GM18517 (cell line): Measurements from ENCODE around the gene C19orf81.
"Not testable (repeated sequence)": the region's sequence is repeated elsewhere in the genome, so short reads cannot be mapped to it uniquely, and the experiment has no call there.

Experiments
- ATAC-seq: cut with Tn5 transposase; IDR thresholded peaks from one replicate; pipeline ENCODE4 v1.9.1; 2021; ENCODE audit warnings: mild to moderate bottlenecking, moderate library complexity; ENCODE audit not compliant: unreplicated experiment

The C19orf81 gene

DNA sequence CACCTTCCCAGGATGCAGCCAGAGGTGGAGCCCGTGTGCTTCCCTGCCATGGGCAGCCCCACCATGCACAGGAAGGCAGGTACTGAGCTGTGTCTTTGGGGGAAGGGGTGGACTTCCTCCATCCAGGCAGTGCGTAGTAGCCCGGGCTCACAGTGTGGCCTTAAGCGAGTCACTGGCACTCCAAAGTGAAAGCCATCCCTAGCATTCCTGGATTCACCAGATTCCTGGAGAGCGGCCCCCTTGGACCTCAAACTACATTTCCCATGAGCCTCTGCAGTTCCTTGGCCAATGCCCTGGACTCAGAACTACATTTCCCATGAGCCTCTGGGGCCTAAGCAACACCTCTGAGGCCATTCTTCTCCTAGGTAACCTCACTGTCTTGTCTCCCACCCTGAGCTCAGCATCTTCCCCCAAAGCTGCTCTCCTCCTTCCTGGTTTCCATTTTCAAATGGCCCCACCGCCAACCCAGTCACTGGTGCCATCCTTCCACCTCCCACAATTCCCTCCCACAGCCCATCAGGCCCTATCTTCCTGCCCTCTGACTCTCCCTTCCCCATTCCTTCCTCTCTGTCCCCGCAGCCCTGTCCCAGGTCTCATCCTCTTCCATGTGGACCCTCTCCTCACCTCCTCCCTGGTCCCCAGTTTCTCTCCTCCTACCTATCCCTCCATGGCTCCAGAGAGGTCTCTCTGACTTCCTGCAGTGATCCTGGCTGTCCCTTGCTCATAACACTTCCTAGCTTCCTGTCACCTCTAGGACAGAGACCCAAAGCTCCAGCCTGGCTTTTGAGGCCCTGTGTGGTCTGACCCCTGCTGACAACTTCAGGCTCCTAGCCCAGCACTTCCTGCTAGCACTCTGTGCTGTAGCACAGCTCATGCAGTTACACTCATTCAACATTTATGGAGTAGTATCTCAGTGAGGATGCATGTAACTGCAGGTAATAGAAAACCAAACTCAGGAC lies at the start of gene C19orf81:
TSS of gene C19orf81 (plus strand) at position 13 of the 959 bp plus-strand sequence. CDS start at position 13, 0 bp downstream.
- no peak for ATAC-seq

DNA sequence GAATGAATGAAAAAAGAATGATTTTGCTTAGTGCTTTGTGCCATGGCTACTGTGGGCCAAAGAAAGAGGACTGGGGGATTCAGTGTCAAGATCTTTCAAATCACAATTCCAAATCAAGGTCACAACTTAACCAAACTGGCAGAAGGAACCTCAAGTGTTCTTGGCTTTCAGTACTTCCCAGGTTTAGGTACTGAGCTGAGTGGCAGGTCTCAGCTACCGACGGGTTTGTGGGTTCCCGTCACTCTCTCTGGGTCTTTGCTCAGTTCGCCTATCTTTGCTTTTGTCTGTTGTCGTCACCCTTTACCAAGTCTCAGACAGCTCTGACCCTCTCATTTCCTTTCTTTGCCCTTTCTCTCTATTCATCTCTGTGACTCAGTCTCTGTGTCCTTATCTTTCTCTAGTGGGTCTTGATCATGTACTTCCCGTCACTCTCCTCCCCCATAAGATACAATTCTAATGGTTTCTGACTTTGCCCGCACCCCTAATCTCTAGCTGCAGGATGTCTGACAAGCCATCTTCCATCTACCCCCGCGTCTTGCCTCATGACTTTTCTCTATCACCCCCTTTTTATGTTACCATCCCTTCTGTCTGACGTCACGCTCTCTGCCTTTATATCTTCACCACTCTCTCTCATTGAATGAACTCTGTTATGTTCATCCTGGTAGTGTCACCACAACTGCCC lies 47.7 kb upstream of the C19orf81 start:
- no peak for ATAC-seq

DNA sequence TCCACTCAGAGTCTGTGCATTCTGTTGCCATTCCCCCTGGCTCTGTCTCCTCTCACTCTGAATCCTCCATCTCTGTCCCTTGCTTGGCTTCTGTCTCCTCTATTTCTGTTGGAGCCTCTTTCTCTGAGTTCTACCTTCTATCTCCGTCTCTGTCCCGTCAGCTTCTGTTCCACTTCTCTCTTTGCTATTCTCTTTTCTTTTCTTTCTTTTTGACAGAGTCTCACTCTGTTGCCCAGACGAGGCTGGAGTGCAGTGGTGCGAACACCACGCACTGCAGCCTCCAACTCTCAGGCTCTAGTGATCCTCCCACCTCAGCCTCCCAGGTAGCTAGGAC lies 47.2 kb upstream of the C19orf81 start:
- no peak for ATAC-seq

DNA sequence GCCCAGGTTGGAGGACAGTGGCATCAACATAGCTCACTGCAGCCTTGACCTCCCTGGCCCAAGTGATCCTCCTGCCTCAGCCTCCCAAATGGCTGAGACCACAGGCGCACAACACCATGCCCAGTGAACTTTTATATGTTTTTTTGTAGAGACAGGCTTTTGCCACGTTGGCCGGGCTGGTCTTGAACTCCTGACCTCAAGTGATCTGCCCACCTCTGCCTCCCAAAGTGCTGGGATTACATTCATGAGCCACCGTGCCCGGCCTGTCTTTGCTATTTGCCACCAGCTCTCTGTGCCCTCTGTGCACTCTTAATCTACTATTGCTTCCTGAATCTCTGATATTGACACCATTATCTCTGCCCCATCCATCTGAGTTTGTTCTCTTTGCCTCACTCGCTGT lies 46.7 kb upstream of the C19orf81 start:
- ATAC-seq, result no peak

DNA sequence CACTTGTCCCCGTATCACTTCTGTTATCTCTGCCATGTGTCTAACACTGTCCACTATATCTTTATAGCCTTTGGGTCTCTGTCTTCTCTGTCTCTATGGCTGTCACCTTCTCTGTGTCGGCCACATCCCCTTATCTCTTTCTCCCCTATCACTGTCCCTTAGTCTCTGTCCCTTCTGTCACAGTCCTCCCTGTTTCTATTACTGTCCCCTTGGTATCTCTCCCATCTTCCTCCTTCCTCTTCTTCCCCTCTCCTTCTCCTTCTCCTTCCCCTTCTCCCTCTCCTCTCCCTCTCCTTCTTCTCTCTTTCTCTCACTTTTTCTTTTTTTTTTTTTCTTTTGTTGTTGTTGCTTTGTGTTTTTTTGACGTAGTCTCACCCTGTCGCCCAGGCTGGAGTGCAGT lies 46.3 kb upstream of the C19orf81 start:
- ATAC-seq, result no peak

DNA sequence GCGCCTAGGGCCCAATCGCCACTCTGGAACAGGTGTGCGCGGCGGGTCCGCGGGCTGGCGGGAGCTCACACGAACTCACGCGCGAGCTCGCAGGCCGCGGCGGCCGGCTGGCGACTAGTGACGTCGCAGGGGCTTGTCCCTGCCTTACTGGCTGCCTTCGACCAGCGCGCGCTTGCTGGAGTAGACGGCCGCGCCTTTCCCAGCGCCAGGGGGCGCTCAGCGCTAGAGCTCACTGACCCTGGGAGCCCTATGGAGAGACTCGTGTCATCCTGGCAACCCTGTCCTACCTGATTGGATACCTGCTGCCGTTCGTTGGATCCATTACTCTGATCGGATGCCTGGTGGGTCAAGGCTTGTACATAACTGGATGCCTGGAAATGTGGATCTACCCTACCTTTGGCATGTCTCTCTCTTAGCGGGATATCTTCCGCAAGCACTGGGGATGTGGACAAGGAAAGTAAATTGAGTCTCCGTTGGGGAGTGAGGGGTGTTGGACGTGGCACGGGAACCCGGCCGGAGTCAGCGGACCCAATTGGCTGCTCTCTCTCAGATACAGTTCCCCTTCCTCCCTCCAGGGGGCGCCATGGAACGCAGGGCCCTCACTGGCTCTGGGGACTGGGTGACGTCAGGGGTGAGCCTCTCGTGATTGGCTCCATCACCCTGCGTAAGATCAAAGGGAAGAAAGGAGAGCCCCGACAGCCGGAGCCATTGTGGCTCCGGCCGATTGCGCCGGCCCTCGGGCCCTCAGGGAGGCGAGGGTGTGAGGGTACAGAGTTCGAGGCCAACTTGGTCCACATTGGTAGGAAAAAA lies 44.8 kb upstream of the C19orf81 start:
- not testable (repeated sequence) for ATAC-seq

DNA sequence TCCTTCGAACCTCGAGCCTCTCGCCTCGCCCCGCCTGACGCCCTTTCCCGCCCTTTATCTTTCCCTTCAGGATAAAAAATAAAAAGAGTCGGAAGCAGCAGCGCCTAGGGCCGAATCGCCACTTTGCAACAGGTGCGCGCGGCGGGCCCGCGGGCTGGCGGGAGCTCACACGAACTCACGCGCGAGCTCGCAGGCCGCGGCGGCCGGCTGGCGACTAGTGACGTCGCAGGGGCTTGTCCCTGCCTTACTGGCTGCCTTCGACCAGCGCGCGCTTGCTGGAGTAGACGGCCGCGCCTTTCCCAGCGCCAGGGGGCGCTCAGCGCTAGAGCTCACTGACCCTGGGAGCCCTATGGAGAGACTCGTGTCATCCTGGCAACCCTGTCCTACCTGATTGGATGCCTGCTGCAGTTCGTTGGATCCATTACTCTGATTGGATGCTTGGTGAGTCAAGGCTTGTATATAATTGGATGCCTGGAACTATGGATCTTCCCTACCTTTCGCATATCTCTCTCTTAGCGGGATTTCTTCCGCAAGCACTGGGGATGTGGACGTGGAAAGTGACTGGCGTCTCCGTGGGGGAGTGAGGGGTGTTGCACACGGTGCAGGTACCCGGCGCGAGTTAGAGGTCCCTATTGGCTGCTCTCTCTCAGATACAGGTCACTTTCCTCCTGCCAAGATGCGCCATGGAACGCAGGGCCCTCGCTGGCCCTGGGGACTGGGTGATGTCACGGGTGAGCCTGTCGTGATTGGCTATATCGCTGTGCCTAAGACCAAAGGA lies 43.0 kb upstream of the C19orf81 start:
- ATAC-seq, result not testable (repeated sequence)

DNA sequence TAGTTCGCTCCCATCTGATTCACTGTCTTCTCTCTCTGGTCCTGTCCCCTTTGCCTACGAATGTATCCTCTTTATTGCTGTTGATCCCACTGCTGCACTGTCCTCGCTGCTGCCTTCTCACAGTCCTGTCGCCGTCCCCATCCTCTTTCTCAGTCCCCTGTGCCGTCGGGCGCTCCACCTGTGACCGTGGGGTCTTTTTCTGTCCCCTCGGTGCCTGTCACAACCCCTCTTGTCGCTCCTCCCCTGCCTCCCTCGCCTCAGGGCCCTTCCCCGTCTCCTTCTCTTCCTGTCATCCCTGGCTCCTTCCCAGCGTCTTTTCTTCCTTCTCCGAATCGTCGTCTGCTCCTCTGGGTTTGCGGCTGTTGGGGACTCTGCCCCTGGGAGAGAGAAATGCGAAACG lies 41.9 kb upstream of the C19orf81 start:
- ATAC-seq, result no peak

DNA sequence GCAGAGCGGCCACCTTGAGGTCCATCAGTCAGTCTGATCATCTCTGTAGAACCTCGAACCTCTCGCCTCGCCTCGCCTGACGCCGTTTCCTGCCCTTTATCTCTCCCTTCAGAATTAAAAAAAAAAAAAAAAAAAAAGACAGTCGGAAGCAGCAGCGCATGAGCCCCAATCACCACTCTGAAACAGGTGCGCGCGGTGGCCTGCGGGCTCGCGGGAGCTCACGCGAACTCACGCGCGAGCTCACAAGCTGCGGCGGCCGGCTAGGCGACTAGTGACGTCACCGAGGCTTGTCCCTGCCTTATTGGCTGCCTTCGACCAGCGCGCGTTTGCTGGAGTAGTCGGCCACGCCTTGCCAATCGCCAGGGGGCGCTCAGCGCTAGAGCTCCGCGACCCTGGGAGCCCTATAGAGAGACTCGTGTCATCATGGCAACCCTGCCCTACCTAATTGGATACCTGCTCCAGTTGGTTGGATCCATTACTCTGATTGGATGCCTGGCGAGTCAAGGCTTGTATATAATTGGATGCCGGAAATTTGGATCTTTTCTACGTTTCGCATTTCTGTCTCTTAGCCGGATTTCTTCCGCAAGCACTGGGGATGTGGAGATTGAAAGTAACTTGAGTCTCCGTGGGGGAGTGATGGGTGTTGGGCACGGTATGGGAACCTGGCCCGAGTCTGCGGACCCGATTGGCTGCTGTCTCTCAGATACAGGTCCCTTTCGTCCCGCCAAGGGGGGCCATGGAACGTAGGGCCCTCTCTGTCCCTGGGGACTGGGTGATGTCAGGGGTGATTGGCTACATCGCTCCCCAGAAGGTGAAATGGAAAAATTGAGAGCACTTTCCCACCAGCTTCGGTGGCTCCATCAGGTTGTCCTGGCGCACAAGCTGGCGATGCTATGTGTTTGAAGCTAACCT lies 41.1 kb upstream of the C19orf81 start:
- ATAC-seq, result no peak

DNA sequence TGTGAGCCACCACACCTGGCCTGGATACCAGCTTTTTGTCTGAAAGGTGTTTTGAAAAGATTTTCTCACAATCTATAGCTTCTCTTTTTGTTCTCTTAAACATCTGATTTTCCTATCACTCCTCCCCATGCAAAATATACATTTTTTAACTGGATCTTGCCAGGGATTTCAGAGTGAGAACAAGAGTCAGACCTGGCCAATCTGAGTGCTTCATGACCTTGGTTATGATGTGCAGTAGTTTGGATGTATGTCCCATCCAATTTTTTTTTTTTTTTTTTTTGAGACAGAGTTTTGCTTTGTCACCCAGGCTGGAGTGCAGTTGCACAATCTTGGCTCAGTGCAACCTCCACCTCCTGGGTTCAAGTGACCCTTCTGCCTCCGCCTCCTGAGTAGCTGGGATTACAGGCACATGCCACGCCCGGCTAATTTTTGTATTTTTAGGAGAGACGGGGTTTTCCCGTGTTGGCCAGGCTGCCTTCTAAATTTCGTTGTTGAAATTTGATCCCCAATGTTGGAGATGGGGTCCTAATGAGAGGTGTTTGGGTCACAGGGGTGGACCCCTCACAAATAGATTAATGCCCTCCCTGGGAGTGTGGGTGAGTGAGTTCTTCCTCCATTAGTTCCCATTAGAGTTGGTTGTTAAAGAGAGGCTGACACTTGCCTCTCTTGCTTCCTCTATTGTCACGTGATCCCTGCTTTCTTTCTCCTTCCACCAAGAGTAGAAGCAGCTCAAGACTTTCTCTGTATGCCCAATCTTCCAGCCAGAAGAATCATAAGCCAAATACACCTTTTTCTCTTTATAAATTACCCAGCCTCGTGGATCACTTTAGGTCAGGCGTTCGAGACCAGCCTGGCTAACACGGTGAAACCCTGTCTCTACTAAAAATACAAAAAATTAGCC lies 36.5 kb upstream of the C19orf81 start:
- ATAC-seq, result not testable (repeated sequence)

DNA sequence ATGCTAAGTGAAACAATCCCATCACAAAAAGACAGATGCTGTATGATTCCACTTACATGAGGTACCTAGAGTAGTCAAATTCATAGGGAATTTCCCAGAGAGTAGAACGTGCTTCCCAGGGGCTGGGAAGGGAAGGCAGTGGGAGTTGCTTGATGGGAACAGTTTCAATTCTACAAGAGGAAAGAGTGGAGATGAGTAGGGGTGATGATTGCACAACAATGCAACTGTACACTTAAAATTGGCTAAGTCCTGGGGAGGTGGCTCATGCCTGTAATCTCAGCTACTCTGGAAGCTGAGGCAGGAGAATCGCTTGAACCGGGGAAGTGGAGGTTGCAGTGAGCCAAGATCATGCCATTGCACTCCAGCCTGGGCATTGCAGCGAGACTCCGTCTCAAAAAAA lies 30.9 kb upstream of the C19orf81 start:
- not testable (repeated sequence) for ATAC-seq

DNA sequence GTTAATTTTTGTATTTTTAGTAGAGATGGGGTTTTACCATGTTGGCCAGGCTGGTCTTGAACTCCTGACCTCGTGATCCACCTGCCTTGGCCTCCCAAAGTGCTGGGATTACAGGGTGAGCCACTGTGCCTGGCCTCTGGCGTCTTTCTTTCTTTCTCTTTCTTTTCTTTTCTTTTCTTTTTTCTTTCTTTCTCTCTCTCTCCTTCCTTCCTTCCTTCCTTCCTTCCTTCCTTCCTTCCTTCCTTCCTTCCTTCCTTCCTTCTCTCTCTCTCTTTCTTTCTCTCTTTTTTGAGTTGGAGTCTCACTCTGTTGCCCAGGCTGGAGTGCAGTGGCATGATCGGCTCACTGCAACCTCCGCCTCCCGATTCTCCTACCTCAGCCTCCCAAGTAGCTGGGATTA lies 30.1 kb upstream of the C19orf81 start:
- not testable (repeated sequence) for ATAC-seq

DNA sequence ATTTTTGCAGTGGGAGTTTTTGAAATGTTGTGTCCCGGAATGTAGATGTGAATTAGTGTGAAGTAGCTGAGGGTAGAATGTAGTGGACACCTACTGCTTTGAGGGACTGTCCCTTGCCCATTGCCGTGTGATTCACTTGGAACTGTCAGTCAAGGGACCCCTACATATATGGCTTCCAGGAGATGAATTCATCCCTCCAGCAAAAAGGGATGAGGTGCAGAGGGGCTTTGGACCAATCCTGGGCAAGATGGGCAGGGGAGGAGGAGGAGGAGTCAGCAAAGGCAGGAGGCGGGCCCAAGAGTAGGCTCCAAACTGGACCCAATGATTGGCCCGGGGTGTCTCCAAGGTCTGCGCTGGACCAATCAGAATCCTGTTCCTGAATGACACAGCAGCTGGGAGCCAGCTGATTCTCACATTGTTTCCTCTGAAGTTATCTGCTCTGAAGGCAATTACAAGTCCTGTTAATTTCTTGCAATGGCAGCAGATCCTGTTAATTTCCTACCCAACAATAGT lies 28.8 kb upstream of the C19orf81 start:
- not testable (repeated sequence) for ATAC-seq

DNA sequence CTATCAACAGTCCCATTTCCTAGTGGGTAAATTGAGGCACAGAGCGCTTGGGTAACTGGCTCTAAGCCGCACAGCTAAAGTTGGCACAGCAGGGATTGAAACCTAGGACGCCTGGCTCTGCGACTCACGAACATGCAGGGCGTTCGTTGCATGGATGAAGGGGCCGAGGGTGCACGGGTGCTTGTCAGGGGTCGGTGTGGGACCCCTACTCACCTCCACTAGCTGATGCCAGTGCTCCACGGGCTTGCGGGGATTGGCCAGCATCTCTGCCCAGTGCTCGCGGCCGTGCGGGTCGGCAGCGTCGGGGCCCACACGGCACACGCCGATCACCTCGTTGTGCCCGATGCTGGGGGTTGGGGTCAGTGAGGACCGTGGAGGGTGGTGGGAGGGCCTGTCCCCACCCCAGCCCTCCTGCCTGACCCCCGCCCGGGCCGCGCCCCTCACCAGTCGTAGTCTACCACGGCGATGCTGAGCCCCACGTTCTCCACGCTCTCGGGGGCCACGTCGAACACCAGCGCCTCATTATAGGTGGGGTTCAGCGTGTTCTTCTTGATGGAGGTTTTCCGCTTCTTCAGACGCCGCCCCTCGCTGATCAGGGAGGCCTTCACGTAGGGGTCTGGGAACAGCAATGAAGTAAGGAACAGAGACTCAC lies 24.2 kb upstream of the C19orf81 start:
- no peak for ATAC-seq

DNA sequence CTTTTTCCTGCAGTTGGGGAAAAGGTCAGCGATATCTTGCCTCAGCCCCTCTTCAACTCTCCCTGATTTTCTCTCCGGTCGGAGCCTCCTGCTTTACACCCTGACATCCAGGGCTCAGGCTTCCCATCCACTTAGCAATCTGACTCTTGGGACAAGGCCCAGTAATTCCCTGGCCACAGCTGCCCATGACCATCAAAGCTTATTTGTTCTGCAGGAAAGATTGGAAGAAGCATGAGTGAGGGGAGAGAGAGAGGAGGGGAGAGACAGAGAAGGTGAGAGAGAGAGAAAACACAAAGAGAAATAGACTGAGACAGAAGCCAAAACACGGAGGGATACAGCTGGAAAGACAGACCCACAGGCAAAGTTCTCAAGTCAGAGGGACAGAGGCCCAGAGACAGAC lies 23.2 kb upstream of the C19orf81 start:
- no peak for ATAC-seq

DNA sequence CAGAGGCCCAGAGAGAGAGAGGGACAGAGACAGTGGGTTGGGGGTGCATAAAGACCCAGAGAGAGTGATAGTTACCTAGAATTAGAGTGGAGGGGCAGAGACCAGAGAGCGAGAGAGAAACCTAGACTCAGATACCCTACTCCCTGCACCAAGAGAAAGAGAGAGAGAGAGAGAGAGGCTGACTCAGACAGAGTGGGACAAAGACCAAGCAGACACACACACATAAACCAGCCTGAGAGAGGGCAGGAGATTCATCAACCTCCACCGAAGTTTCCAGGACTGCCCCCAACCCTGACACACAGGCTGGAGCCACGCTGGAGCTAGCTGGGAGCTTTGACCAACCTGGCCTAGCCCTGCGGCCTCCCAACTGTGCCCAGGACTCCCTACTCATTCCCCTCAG lies 22.4 kb upstream of the C19orf81 start:
- ATAC-seq, result no peak

DNA sequence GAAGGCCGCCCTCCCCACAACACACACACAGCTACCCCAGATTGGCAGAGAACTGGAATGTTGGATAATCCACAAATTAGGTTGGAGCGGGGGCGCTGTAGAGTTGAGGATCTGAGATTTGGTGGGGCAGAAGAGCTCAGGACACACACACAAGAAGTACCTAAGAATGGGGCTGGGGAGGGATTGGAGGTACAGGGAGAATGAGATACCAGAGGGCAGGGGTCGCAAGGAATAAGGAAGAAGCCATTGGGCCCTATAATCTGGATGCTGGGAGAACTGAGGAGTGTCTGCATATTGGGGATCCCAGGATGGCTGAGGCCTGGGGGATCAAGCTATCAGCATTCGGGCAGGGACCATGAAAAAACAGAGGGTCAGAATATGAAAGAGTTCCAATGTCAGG lies 21.1 kb upstream of the C19orf81 start:
- no peak for ATAC-seq

DNA sequence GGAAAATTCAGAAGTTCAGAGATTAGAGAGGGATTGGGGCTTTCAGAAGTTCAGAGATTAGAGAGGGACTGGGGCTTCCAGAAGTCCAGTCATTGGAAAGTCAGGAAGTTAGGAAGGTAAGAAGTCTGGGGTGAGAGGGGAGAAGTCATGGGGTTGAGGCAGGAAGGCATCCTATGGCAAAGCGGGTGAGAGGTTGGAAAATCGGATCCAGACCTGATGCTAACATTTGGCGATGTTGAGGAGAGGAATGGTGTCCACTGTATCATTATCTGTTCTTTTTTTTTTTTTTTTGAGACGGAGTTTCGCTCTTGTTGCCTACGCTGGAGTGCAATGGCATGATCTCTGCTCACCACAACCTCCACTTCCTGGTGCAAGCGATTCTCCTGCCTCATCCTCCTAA lies 20.7 kb upstream of the C19orf81 start:
- no peak for ATAC-seq
